Sigmoid colon (tissue), 4 donors: Measurements from ENCODE around the gene STIM2.

Experiments used
- CTCF ChIP-seq, 4 experiments: fragments of 450-650 bp in 3 of 4; fragments of 200-600 bp in 1 of 4; IDR thresholded peaks; one replicate each; pipeline ENCODE4 v1.5.1; 2016 to 2019; ENCODE audit warnings: antibody characterized with exemption in 4 of 4, mild to moderate bottlenecking in 3 of 4, moderate library complexity in 2 of 4
- EP300 ChIP-seq, 4 donors: sonication (generic); formaldehyde crosslinking; IDR thresholded peaks; one replicate each; pipeline ENCODE4 v1.6.1; 2017; ENCODE audit warnings: antibody characterized with exemption in 4 of 4
- POLR2A ChIP-seq, 2 donors: fragments of 450-650 bp; IDR thresholded peaks; one replicate each; pipeline ENCODE4 v1.6.1; 2016; ENCODE audit warnings: antibody characterized with exemption in 2 of 2, mild to moderate bottlenecking in 2 of 2, moderate library complexity in 2 of 2
- POLR2AphosphoS5 ChIP-seq, 4 donors: sonication (generic); formaldehyde crosslinking; IDR thresholded peaks; one replicate each; pipeline ENCODE4 v1.6.1; 2017; ENCODE audit warnings: antibody characterized with exemption in 4 of 4

DNA sequence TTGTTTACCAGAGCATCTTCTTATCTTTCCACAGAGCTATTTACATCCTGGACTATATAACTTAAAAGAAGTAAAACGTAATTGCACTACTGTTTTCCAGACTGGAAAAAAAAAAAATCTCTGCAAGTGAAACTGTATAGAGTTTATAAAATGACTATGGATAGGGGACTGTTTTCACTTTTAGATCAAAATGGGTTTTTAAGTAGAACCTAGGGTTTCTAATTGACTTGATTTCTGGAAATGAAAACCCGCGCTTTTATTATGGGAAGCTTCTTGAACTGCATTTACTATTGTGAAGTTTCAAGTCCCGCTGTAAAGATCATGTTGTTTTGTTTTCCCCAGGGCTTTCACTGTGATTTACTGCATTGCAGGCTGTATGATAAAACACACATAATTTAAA is 162.7 kb downstream of the STIM2 start:
- TF ChIP-seq CTCF (IDR thresholded peaks at IDR 0.05) = no peak
- no peak for TF ChIP-seq POLR2AphosphoS5 (IDR thresholded peaks at IDR 0.05)
- TF ChIP-seq POLR2A (IDR thresholded peaks at IDR 0.05) = no peak
- no peak for TF ChIP-seq EP300 (IDR thresholded peaks at IDR 0.05)
